ENCODE results near the gene HAUS8.
"Not testable (repeated sequence)": the region's sequence is repeated elsewhere in the genome, so short reads cannot be mapped to it uniquely, and the experiment has no call there.

GRCh38 chr19:17094694-17095093 is 19.4 kb upstream of the HAUS8 start:
- TF ChIP-seq CTCF, POLR2A (IDR thresholded peaks at IDR 0.05): not testable (repeated sequence)
